Chondrocyte (in vitro differentiated cells): ENCODE measurements around the gene TMEM248. TPM values are rescaled to one million over a fixed set of nuclear protein-coding genes. Genes with fewer than 3 reads are reported as not detected.

Experiments
- DNase-seq: peaks from one replicate; pipeline ENCODE4 v3.0.0; 2021; ENCODE audit warnings: mixed read lengths, low spot score
- H3K27ac Mint-ChIP-seq: one replicate; pipeline ENCODE4 v1.8.0; 2021; ENCODE audit warnings: mild to moderate bottlenecking, moderate library complexity, mixed read lengths; ENCODE audit not compliant: unreplicated experiment
- H3K27me3 Mint-ChIP-seq: 2 replicates; pipeline ENCODE4 v1.8.0; 2021; ENCODE audit warnings: low read depth, mixed read lengths
- H3K36me3 Mint-ChIP-seq: 2 replicates; pipeline ENCODE4 v1.8.0; 2021; ENCODE audit warnings: low read depth, mixed read lengths
- H3K4me1 Mint-ChIP-seq: 2 replicates; pipeline ENCODE4 v1.8.0; 2021; ENCODE audit warnings: low read depth, mild to moderate bottlenecking, mixed read lengths
- H3K4me3 Mint-ChIP-seq: one replicate; pipeline ENCODE4 v1.8.0; 2021; ENCODE audit warnings: mild to moderate bottlenecking, moderate library complexity, mixed read lengths; ENCODE audit not compliant: unreplicated experiment
- H3K9me3 Mint-ChIP-seq: 2 replicates; pipeline ENCODE4 v1.8.0; 2021; ENCODE audit warnings: low read depth, mixed read lengths
- CTCF ChIP-seq: fragments of 200-600 bp; sonication (generic); IDR thresholded peaks from 2 replicates; pipeline ENCODE4 v1.5.0; 2021; ENCODE audit warnings: antibody characterized with exemption, mild to moderate bottlenecking, moderate library complexity
- total RNA-seq: library from RNA; stranded (reverse); gene quantifications from 3 replicates; pipeline ENCODE4 v1.2.1, GENCODE V29; 2021

Gene TMEM248
- total RNA-seq, 1 donor from 2014 or later, result 83.0 TPM

GRCh38 chr7:66929165-66929564 lies 8.1 kb downstream of the TMEM248 start:
- TF ChIP-seq CTCF, result no peak
- Mint-ChIP-seq H3K36me3 (peaks cover 4% of the 10 kb centered on the region), H3K27ac (no peak overlapping the region), H3K4me3 (no peak overlapping the region), H3K27me3 (no peaks in the 10 kb centered on the region), H3K9me3 (no peaks in the 10 kb centered on the region), H3K4me1 (peaks cover 39% of the 10 kb centered on the region)
- DNase-seq, result no peak

- Mint-ChIP-seq H3K9me3 (no peaks in the 10 kb centered on the region), H3K4me1 (peaks cover 39% of the 10 kb centered on the region), H3K36me3 (peaks cover 4% of the 10 kb centered on the region), H3K4me3 (no peak overlapping the region), H3K27me3 (no peaks in the 10 kb centered on the region), H3K27ac (no peak overlapping the region)
- no peak for TF ChIP-seq CTCF
- DNase-seq, result no peak
Measured at GRCh38 chr7:66929935-66930334, 8.9 kb downstream of the TMEM248 start.

DNA sequence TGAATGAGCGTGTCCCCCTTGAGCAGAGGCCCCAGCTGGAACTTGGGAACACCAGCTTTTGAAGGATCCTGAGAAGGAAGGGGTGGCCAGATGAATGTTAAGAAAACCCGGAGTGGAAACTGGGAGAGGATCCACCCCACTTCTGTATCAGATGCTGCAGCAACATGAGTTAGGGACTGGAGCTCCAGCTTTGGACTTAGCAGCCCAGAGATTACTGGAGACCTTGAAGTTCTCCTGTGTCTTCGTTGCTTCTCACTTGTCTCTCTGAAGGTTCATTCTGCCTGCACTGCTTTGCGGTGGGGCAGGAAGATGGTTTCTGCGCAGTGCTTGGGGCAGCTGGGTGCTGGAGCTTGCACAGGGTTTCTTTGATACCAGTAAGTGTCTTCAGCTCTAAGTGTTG lies 9.3 kb downstream of the TMEM248 start:
- no peak overlapping the region for H3K27ac Mint-ChIP-seq
- DNase-seq, result no peak
- H3K27me3 Mint-ChIP-seq, result no peaks in the 10 kb centered on the region
- peaks cover 3% of the 10 kb centered on the region for H3K36me3 Mint-ChIP-seq
- no peaks in the 10 kb centered on the region for H3K9me3 Mint-ChIP-seq
- TF ChIP-seq CTCF, result no peak
- no peak overlapping the region for H3K4me3 Mint-ChIP-seq
- peaks cover 36% of the 10 kb centered on the region for H3K4me1 Mint-ChIP-seq

- no peak for DNase-seq
- no peak overlapping the region for H3K27ac Mint-ChIP-seq
- no peaks in the 10 kb centered on the region for H3K9me3 Mint-ChIP-seq
- H3K4me1 Mint-ChIP-seq, result peaks cover 36% of the 10 kb centered on the region
- no peaks in the 10 kb centered on the region for H3K36me3 Mint-ChIP-seq
- no peak overlapping the region for H3K4me3 Mint-ChIP-seq
- no peaks in the 10 kb centered on the region for H3K27me3 Mint-ChIP-seq
- no peak for TF ChIP-seq CTCF
Measured at GRCh38 chr7:66933469-66933868, 12.4 kb downstream of the TMEM248 start.

DNA sequence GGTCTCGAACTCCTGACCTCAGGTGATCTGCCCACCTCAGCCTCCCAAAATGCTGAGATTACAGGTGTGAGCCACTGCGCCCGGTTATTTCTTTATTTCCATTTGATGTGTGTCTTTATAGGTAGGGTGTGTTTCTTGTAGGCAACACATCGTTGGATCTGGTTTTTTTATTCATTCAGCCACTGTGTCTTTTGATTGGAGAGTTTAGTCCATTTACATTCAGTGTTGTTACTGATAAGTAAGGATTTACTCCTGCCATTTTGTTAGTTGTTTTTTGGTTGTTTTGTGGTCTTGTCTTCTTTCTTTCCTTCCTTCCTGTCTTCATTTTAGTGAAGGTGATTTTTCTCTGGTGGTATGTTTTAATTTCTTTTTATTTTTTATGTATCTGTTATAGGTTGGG lies 16.9 kb downstream of the TMEM248 start:
- Mint-ChIP-seq H3K9me3 (no peaks in the 10 kb centered on the region), H3K36me3 (peaks cover 2% of the 10 kb centered on the region), H3K4me3 (no peak overlapping the region), H3K27ac (no peak overlapping the region), H3K27me3 (no peaks in the 10 kb centered on the region), H3K4me1 (peaks cover 27% of the 10 kb centered on the region)
- no peak for DNase-seq
- TF ChIP-seq CTCF, result no peak
